GM18907 (cell line): Measurements from ENCODE around the gene DRD4.

Experiments
- ATAC-seq: cut with Tn5 transposase; IDR thresholded peaks from one replicate; pipeline ENCODE4 v1.9.1; 2021; ENCODE audit warnings: mild to moderate bottlenecking, moderate library complexity; ENCODE audit not compliant: unreplicated experiment

Gene DRD4

GRCh38 chr11:636511-637332 lies at the start of gene DRD4:
TSS of gene DRD4 (plus strand) at chr11:637269. CDS start at chr11:637305, 36 bp downstream.
- no peak for ATAC-seq

- no peak for ATAC-seq
These were observed 49.5 kb upstream of the DRD4 start for GRCh38 chr11:587546-587945.

- no peak for ATAC-seq
These were observed 49.1 kb upstream of the DRD4 start for GRCh38 chr11:587978-588380.

- ATAC-seq, result no peak
These were observed 47.3 kb upstream of the DRD4 start for GRCh38 chr11:589798-590197.

GRCh38 chr11:590997-591396 lies 46.1 kb upstream of the DRD4 start:
- no peak for ATAC-seq

GRCh38 chr11:592501-592900 lies 44.6 kb upstream of the DRD4 start:
- ATAC-seq, result no peak

- ATAC-seq, result no peak
These were observed 44.2 kb upstream of the DRD4 start for GRCh38 chr11:592918-593317.

GRCh38 chr11:593347-593746 lies 43.7 kb upstream of the DRD4 start:
- no peak for ATAC-seq

- no peak for ATAC-seq
These were observed 41.7 kb upstream of the DRD4 start for GRCh38 chr11:595400-595799.

GRCh38 chr11:596374-596773 lies 40.7 kb upstream of the DRD4 start:
- no peak for ATAC-seq

GRCh38 chr11:597166-597725 lies 39.8 kb upstream of the DRD4 start:
- ATAC-seq, result no peak

- no peak for ATAC-seq
These were observed 38.9 kb upstream of the DRD4 start for GRCh38 chr11:598005-598680.

GRCh38 chr11:601573-602245 lies 35.4 kb upstream of the DRD4 start:
- no peak for ATAC-seq

- ATAC-seq, result no peak
These were observed 33.9 kb upstream of the DRD4 start for GRCh38 chr11:603154-603553.

- no peak for ATAC-seq
These were observed 31.6 kb upstream of the DRD4 start for GRCh38 chr11:605286-606129.

- ATAC-seq, result no peak
These were observed 30.8 kb upstream of the DRD4 start for GRCh38 chr11:606245-606644.

GRCh38 chr11:607020-607780 lies 29.9 kb upstream of the DRD4 start:
- no peak for ATAC-seq

- ATAC-seq, result no peak
These were observed 29.0 kb upstream of the DRD4 start for GRCh38 chr11:607971-608659.

- ATAC-seq, result no peak
These were observed 28.2 kb upstream of the DRD4 start for GRCh38 chr11:608791-609251.
